H1 (cell line): ENCODE measurements around the gene CAMTA1. TPM values are rescaled to one million over a fixed set of nuclear protein-coding genes. Genes with fewer than 3 reads are reported as not detected.

ENCODE experiments used
- CTCF ChIA-PET: fragments of 300-600 bp; sonication (Branson Sonifier 250); formaldehyde crosslinking; loops from one replicate; lab custom pipeline; 2021; ENCODE audit not compliant: partially characterized antibody; lab: Charles Lee
- POLR2A ChIA-PET: fragments of 300-600 bp; sonication (Branson Sonifier 250); formaldehyde crosslinking; loops from one replicate; lab custom pipeline; 2021; ENCODE audit warnings: inconsistent platforms; ENCODE audit not compliant: partially characterized antibody; lab: Charles Lee
- DNase-seq, 2 experiments: peaks; one replicate each; pipeline versions ENCODE4 v3.0.0 to v3.0.0-alpha.2; 2010 to 2022; ENCODE audit warnings: low spot score in 2 of 2, low read depth in 1 of 2, mixed read lengths in 1 of 2
- FAIRE-seq: peaks from 2 replicates; lab custom pipeline; 2011; peaks lifted over from hg19 to GRCh38; lab: Jason Lieb, UNC
- H2AFZ ChIP-seq: 2 replicates; pipeline ENCODE4 v1.8.1; 2012; ENCODE audit warnings: low read length, inconsistent platforms
- H2AK5ac ChIP-seq: 2 replicates; pipeline ENCODE4 v1.6.1; 2013; ENCODE audit warnings: low read depth, low read length
- H2BK120ac ChIP-seq: replicated peaks from 2 replicates; pipeline ENCODE3; 2013; ENCODE audit warnings: low read depth, low read length, inconsistent platforms
- H2BK12ac ChIP-seq: 2 replicates; pipeline ENCODE4 v1.6.1; 2013; ENCODE audit warnings: low read depth, low read length
- H2BK15ac ChIP-seq: 2 replicates; pipeline ENCODE4 v1.6.1; 2013; ENCODE audit warnings: low read length
- H2BK20ac ChIP-seq: 2 replicates; pipeline ENCODE4 v1.6.1; 2013; ENCODE audit warnings: low read length
- H2BK5ac ChIP-seq: 2 replicates; pipeline ENCODE4 v1.6.1; 2013; ENCODE audit warnings: low read depth, low read length
- H3K14ac ChIP-seq: 2 replicates; pipeline ENCODE4 v1.6.1; 2013; ENCODE audit warnings: inconsistent platforms; ENCODE audit not compliant: insufficient read length
- H3K18ac ChIP-seq: 2 replicates; pipeline ENCODE4 v1.6.1; 2013; ENCODE audit warnings: low read length; ENCODE audit errors: extremely low read depth
- H3K23ac ChIP-seq: 2 replicates; pipeline ENCODE4 v1.6.1; 2013; ENCODE audit warnings: inconsistent platforms; ENCODE audit not compliant: insufficient read length
- H3K23me2 ChIP-seq: 2 replicates; pipeline ENCODE4 v1.6.1; 2013; ENCODE audit warnings: low read depth, low read length
- H3K27ac ChIP-seq: 2 replicates; pipeline ENCODE4 v1.6.1; 2011; ENCODE audit warnings: low read depth, low read length, inconsistent platforms
- H3K27me3 ChIP-seq, 4 experiments: replicated peaks in 1 of 4; 1 replicate in 1 of 4; 2 replicates in 3 of 4; pipeline versions ENCODE4 v1.6.1 to v1.8.1; 2011 to 2013; ENCODE audit warnings: low read length in 3 of 4, mild to moderate bottlenecking in 3 of 4, inconsistent platforms in 2 of 4, mixed read lengths in 2 of 4, moderate library complexity in 1 of 4; ENCODE audit not compliant: control insufficient read depth in 3 of 4, insufficient read depth in 3 of 4; ENCODE audit errors: extremely low read depth in 1 of 4
- H3K36me3 ChIP-seq, 4 experiments: 2 replicates each; pipeline versions ENCODE4 v1.6.1 to v1.8.1; 2011 to 2013; ENCODE audit warnings: mild to moderate bottlenecking in 4 of 4, low read length in 3 of 4, moderate library complexity in 2 of 4, control low read depth in 1 of 4, inconsistent platforms in 1 of 4; ENCODE audit not compliant: insufficient read depth in 4 of 4, control insufficient read depth in 2 of 4
- H3K4ac ChIP-seq: replicated peaks from 2 replicates; pipeline ENCODE3; 2013; ENCODE audit warnings: low read length, low read depth, mixed read lengths, inconsistent platforms; ENCODE audit not compliant: insufficient read length
- H3K4me1 ChIP-seq, 4 experiments: replicated peaks in 1 of 4; 1 replicate in 1 of 4; 2 replicates in 3 of 4; pipeline versions ENCODE4 v1.6.1 to v1.8.1; 2011 to 2013; ENCODE audit warnings: low read length in 3 of 4, inconsistent platforms in 2 of 4, mixed read lengths in 1 of 4; ENCODE audit not compliant: insufficient read depth in 4 of 4, control insufficient read depth in 3 of 4
- H3K4me2 ChIP-seq, 2 experiments: 2 replicates each; pipeline versions ENCODE4 v1.6.1 to v1.8.1; 2011 to 2013; ENCODE audit warnings: low read depth in 2 of 2, low read length in 2 of 2, control low read depth in 1 of 2, inconsistent platforms in 1 of 2, mild to moderate bottlenecking in 1 of 2; ENCODE audit not compliant: insufficient read depth in 1 of 2
- H3K4me3 ChIP-seq, 4 experiments: fragments of 200-600, 300-600 bp in 1 of 4; sonication (generic), shearing (Covaris generic), sonication (Bioruptor Twin) in 1 of 4; 2 replicates each; pipeline versions ENCODE4 v1.5.1 to v1.8.1; 2011 to 2016; ENCODE audit warnings: low read length in 4 of 4, low read depth in 3 of 4, control low read depth in 2 of 4, inconsistent platforms in 2 of 4, mild to moderate bottlenecking in 2 of 4, mixed read lengths in 1 of 4, moderate library complexity in 1 of 4; ENCODE audit not compliant: insufficient read depth in 2 of 4; ENCODE audit errors: extremely low read depth in 1 of 4
- H3K56ac ChIP-seq: replicated peaks from 2 replicates; pipeline ENCODE3; 2013; ENCODE audit warnings: low read depth, mild to moderate bottlenecking, mixed read lengths, low read length, inconsistent platforms; ENCODE audit not compliant: insufficient read length
- H3K79me1 ChIP-seq: 2 replicates; pipeline ENCODE4 v1.6.1; 2013; ENCODE audit warnings: low read depth, low read length, control low read depth
- H3K79me2 ChIP-seq, 2 experiments: 2 replicates each; pipeline versions ENCODE4 v1.6.1 to v1.8.1; 2012 to 2013; ENCODE audit warnings: low read length in 2 of 2, mild to moderate bottlenecking in 2 of 2, inconsistent platforms in 1 of 2; ENCODE audit not compliant: insufficient read depth in 2 of 2, control insufficient read depth in 1 of 2
- H3K9ac ChIP-seq, 4 experiments: replicated peaks in 1 of 4; 1 replicate in 1 of 4; 2 replicates in 3 of 4; pipeline versions ENCODE4 v1.6.1 to v1.8.1; 2011 to 2013; ENCODE audit warnings: low read depth in 3 of 4, low read length in 3 of 4, control low read depth in 2 of 4, mild to moderate bottlenecking in 2 of 4, moderate library complexity in 2 of 4, inconsistent platforms in 1 of 4; ENCODE audit errors: extremely low read depth in 1 of 4
- H3K9me3 ChIP-seq, 2 experiments: 2 replicates each; pipeline versions ENCODE4 v1.6.1 to v1.8.1; 2012 to 2013; ENCODE audit warnings: mild to moderate bottlenecking in 2 of 2, moderate library complexity in 2 of 2, control low read depth in 1 of 2, inconsistent platforms in 1 of 2, low read depth in 1 of 2, low read length in 1 of 2, mixed read lengths in 1 of 2; ENCODE audit not compliant: insufficient read depth in 2 of 2
- H4K20me1 ChIP-seq, 2 experiments: replicated peaks in 1 of 2; 2 replicates each; pipeline versions ENCODE3 to v1.8.1; 2011 to 2013; ENCODE audit warnings: inconsistent platforms in 2 of 2, low read length in 2 of 2, mild to moderate bottlenecking in 1 of 2; ENCODE audit not compliant: insufficient read depth in 2 of 2, control insufficient read depth in 1 of 2
- H4K5ac ChIP-seq: 2 replicates; pipeline ENCODE4 v1.6.1; 2013; ENCODE audit warnings: low read length, low read depth, mixed read lengths, inconsistent platforms; ENCODE audit not compliant: insufficient read length
- H4K8ac ChIP-seq: 2 replicates; pipeline ENCODE4 v1.8.0; 2013; ENCODE audit warnings: mild to moderate bottlenecking, moderate library complexity, low read length, inconsistent platforms; ENCODE audit not compliant: insufficient read depth; ENCODE audit errors: extremely low read depth
- H4K91ac ChIP-seq: replicated peaks from 2 replicates; pipeline ENCODE3; 2013; ENCODE audit warnings: low read length, mixed read lengths, inconsistent platforms; ENCODE audit not compliant: insufficient read length
- HDAC6 ChIP-seq: IDR thresholded peaks from one replicate; pipeline ENCODE4 v1.7.1; 2012; ENCODE audit warnings: low read depth, mild to moderate bottlenecking, inconsistent platforms, low read length, moderate library complexity
- MAX ChIP-seq: IDR thresholded peaks from 2 replicates; pipeline ENCODE4 v1.6.1; 2012; ENCODE audit warnings: inconsistent platforms
- TAF1 ChIP-seq: IDR thresholded peaks from 2 replicates; pipeline ENCODE4 v1.6.1; 2011; ENCODE audit warnings: mild to moderate bottlenecking, low read depth, low read length
- TCF12 ChIP-seq: IDR thresholded peaks from 2 replicates; pipeline ENCODE4 v1.6.1; 2011; ENCODE audit warnings: low read depth, mild to moderate bottlenecking, low read length
- USF2 ChIP-seq: IDR thresholded peaks from 2 replicates; pipeline ENCODE4 v1.6.1; 2011; ENCODE audit warnings: low read length, improper control_type of control experiment
- WGBS, 2 experiments: shearing (Covaris generic) in 1 of 2; methylation state at CpG; one replicate each; pipeline versions ENCODE4 v1.1.6 to v1.1.7; 2013 to 2015; ENCODE audit warnings: low lambda C conversion rate in 2 of 2, mixed read lengths in 2 of 2, inconsistent platforms in 1 of 2, low coverage in 1 of 2, missing lambda C conversion rate in 1 of 2; ENCODE audit not compliant: insufficient replicate concordance in 2 of 2, insufficient coverage in 1 of 2, insufficient read length in 1 of 2; ENCODE audit errors: extremely low coverage in 1 of 2, missing lambda C conversion rate in 1 of 2; 5-methylcytosine and 5-hydroxymethylcytosine counted together
- polyA plus RNA-seq, 7 experiments: library from polyadenylated mRNA; depleted of rRNA in 3 of 7; stranded (reverse) in 5 of 7; unstranded in 2 of 7; fragments of >200 nt in 5 of 7; fragments of 200-250 nt in 2 of 7; gene quantifications; 1 replicate in 5 of 7; 2 replicates in 1 of 7; 4 replicates in 1 of 7; pipeline versions ENCODE4 v1.2.1 to v1.2.3, GENCODE V29; 2011 to 2013; ENCODE audit warnings: missing spikeins in 2 of 7, mixed read lengths in 2 of 7
- total RNA-seq: library from RNA; stranded (reverse); fragmentation: NEBNext Ultra II Directional; extraction: Animal tissue kit (Norgen Biotek cat#: 25700); gene quantifications from 2 replicates; pipeline ENCODE4 v1.2.1, GENCODE V29; 2021

The CAMTA1 gene
- total and polyA plus RNA-seq, 2 of the 8 experiments (the other 6 are each of a cell fraction or from before 2014, with no cell fraction given): 65.0 to 119 TPM

- no peak overlapping the region for H3K27ac ChIP-seq
- 89% methylated on average over 2 of the region's 2 CpGs; no CpG with 5 or more reads in 1 of the 2 experiments for WGBS, 2 experiments
- H3K4me3 ChIP-seq: no peak overlapping the region
- TF ChIP-seq USF2 (no peak), TCF12 (no peak), TAF1 (no peak), MAX (no peak), HDAC6 (no peak)
- no peak overlapping the region for H2AFZ ChIP-seq
- peaks cover 0 to 20% of the 10 kb centered on the region in 2 experiments; a peak in 1 of 4 replicates for H3K9me3 ChIP-seq
- H3K4me2 ChIP-seq: no peak overlapping the region
- DNase-seq (no peak), FAIRE-seq (no peak)
- ChIA-PET CTCF (no interaction called here), POLR2A (no interaction called here)
- no peak overlapping the region for H4K5ac ChIP-seq
- no peaks in the 10 kb centered on the region for H3K79me1 ChIP-seq
- no peak overlapping the region for H3K4ac ChIP-seq
- peak overlapping the region; percentile 99; the same call in 1 of the 2 replicates for H2AK5ac ChIP-seq
- no peak overlapping the region for H2BK120ac ChIP-seq
- H4K91ac ChIP-seq: peak overlapping the region; percentile 55
- peaks cover 18% of the 10 kb centered on the region; the same call in 1 of the 2 replicates for H3K23me2 ChIP-seq
- no peak overlapping the region for H2BK15ac ChIP-seq
- H4K20me1 ChIP-seq: peaks cover 0 to 12% of the 10 kb centered on the region in 2 experiments
- no peak overlapping the region for H3K23ac ChIP-seq
- peak overlapping the region; percentile 90 for H3K56ac ChIP-seq
- no peaks in the 10 kb centered on the region for H3K4me1 ChIP-seq
- no peak overlapping the region for H2BK5ac ChIP-seq
- H3K27me3 ChIP-seq: no peaks in the 10 kb centered on the region; a peak in 1 of 7 replicates
- no peak overlapping the region for H3K18ac ChIP-seq
- no peak overlapping the region for H4K8ac ChIP-seq
- no peak overlapping the region for H3K14ac ChIP-seq
- no peaks in the 10 kb centered on the region for H3K79me2 ChIP-seq
- H2BK12ac ChIP-seq: no peak overlapping the region
- no peaks in the 10 kb centered on the region for H3K36me3 ChIP-seq
- no peak overlapping the region for H3K9ac ChIP-seq
- no peak overlapping the region for H2BK20ac ChIP-seq
These were observed 783.8 kb downstream of the CAMTA1 start for GRCh38 chr1:7568901-7569524.
